Activated CD8-positive, alpha-beta memory T cell treated with anti-CD3 and anti-CD28 coated beads, Interleukin-2, amount 50 U/mL, for 48 hours (primary cell): Measurements from ENCODE around the gene RELL2.

Experiments
- DNase-seq: peaks from one replicate; pipeline ENCODE4 v3.0.0-alpha.2; 2020

Gene RELL2

GRCh38 chr5:141650851-141651727, 14.3 kb downstream of the RELL2 start, which contains the start of gene FCHSD1:
TSS of gene FCHSD1 (minus strand) at chr5:141651418. CDS start at chr5:141651368, 50 bp downstream.
- DNase-seq = peak; percentile 96

DNA sequence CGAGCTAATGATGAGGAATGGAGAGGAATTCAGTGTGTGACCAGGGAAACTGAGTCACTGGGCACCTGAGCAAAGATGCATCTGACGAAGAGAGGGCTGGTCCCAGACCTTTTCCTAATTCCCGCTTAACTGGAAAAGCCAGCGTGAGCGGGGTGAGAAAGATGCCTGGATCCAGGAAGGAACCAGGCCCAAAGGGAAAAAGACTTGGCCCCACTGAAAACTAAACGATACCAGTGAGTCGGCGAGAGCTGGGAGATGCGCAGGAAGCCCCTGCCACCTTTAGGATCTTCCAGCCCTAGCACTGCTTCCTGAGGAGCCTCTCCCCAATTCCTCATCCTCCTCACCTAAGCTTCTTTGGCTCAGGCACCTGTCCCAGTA, 14.9 kb downstream of the RELL2 start:
- DNase-seq = no peak

GRCh38 chr5:141654298-141654697, 17.5 kb downstream of the RELL2 start:
- DNase-seq = no peak

DNA sequence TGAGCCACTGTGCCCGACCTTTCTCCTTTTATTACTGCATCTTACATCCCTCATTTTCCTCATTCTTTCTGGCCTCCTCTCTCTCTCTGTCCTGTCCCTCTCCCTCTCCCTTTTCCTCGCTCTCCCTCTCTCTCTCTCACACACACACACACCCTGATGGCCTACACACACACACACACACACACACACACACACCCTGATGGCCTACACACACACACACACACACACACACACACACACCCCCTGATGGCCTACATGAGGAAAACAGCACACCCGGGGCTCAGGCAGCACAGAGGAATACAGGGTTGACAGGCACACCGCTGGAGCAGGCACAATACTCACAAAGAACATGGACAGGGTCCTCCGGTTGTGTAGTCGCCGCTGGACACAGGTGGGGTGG, 18.2 kb downstream of the RELL2 start:
- DNase-seq = no peak

- no peak for DNase-seq
These were observed 19.6 kb downstream of the RELL2 start for GRCh38 chr5:141656396-141656795.

GRCh38 chr5:141657404-141657803, 20.6 kb downstream of the RELL2 start:
- DNase-seq = no peak

GRCh38 chr5:141657937-141658545, 21.2 kb downstream of the RELL2 start:
- peak; percentile 50 for DNase-seq

GRCh38 chr5:141662028-141662427, 25.2 kb downstream of the RELL2 start:
- no peak for DNase-seq

GRCh38 chr5:141663506-141663905, 26.7 kb downstream of the RELL2 start:
- no peak for DNase-seq

- DNase-seq = peak; percentile 91
These were observed 28.1 kb downstream of the RELL2 start for GRCh38 chr5:141664733-141665461.

- no peak for DNase-seq
These were observed 29.5 kb downstream of the RELL2 start for GRCh38 chr5:141665995-141666940.

DNA sequence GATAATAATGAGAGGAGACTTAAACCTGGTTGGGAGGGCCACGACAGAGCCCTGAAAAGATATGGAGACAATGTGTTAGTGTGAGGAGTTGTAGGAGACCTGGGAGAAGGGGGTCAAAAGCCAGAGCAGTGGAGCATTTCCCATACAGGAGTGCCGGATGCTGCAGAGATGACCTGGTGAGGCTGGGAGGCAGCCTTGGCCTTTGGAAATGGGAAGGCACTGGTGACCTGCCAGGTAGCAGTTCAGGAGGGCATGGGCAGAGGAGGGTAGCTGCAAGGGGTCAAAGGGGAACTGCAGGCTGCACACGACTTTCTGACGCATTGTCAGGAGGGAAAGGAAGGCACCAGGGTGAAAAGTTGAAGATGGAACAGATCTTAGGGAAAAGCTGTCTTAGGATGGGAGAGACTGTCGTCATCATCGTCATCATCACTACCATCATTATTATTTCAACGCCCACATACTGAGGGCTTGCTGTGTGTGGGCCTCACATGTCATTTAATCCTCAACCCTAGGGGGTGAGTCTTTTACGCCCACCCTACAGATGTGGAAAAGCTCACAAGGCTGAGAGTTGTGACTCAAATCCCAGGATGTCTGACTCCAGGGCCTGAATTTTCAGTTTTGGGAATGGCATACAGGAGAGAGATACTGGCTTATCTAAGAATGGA, 31.9 kb downstream of the RELL2 start:
- no peak for DNase-seq

DNA sequence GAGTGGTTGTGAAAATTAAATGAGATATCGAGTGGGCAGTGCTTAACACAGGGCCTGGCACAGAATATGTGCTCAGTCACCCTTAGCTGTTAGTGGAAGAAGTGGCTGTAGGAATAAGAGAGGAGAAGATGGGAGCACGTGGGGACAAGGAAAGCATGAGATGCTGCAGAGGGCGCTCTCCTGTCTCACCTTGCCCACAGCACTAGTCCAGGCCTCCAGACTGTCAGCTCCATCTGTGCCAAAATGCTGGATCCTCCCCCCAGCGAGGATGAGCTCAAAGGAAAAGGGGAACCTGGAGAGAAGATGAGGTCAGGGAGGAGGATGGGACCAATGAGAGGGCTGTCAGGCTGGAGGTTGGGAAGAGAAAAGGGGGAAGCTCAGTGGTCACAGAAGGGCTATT, 32.7 kb downstream of the RELL2 start:
- DNase-seq = no peak

GRCh38 chr5:141672071-141672840, 35.5 kb downstream of the RELL2 start:
- DNase-seq = no peak

- DNase-seq = no peak
These were observed 36.3 kb downstream of the RELL2 start for GRCh38 chr5:141672841-141673813.

GRCh38 chr5:141674747-141675146, 38.0 kb downstream of the RELL2 start:
- DNase-seq = no peak

DNA sequence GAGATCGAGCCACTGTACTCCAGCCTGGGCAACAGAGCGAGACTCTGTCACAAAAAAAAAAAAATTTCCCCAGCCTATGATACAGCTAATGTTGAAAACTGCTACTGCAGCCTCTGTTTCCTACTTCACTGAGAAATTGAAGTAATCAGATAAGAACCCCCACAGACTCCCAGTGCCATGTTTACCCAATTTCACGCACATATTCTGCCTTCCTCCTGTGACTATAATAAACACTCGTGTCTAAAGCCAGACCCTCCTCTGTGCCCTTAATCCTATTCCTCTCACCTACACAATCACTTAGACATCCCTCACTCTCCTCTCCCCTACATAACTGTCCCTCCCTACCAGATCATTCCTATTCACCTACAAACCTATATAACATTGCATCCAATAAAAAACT, 38.9 kb downstream of the RELL2 start:
- DNase-seq = no peak

DNA sequence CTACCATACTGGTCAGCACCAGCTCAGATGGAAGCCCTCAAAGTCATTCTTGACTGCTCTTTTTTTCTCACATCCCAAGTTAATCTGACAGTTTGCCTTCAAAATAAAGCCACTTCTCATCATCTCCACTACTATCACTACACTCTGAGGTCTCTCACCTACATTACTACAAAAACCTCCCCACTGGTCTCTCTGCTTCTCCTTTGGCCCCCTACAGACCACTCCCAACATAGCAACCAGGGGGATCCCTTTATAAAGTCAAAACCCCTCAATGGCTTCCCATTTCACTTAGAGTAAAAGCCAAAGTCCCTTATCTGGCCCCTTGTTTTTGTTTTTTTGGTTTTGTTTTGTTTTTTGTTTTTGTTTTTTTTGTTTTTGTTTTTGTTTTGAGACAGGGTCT, 40.6 kb downstream of the RELL2 start:
- no peak for DNase-seq

DNA sequence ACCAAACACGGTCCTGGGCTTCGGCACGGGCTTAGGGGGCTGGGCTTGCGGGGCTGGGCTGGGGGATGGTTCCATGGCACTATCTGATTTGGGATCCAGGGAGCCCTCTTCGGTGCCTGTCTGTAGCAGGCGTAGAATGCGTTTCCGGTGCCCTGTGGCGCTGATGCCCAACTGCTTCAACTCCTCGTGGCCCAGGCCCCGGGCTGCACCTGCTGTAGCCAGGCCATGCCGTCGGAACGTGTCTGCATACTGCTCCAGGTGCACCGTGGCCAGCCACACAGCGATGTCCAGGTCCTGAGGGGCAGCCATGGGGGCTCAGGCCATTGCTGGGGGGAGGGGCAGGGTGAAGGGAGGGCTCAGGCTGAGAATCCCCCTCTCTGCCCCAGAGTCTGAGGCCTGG, 43.4 kb downstream of the RELL2 start:
- DNase-seq = no peak

- no peak for DNase-seq
These were observed 44.0 kb downstream of the RELL2 start for GRCh38 chr5:141680751-141681201.
